Transverse colon (tissue), 4 donors: ENCODE data around the gene ATP5F1D. TPM values are rescaled to one million over a fixed set of nuclear protein-coding genes. Genes with fewer than 3 reads are reported as not detected.
"Not testable (repeated sequence)": the region's sequence is repeated elsewhere in the genome, so short reads cannot be mapped to it uniquely, and the experiment has no call there.

Source experiments
- DNase-seq: peaks from one replicate; pipeline ENCODE4 v3.0.0-alpha.2; 2019
- H3K27ac ChIP-seq, 4 donors: fragments of 200-600 bp; sonication (generic); 2 replicates each; pipeline ENCODE4 v1.5.1; 2016 to 2018; ENCODE audit warnings: inconsistent platforms in 4 of 4
- H3K27me3 ChIP-seq: fragments of 200-600 bp; sonication (generic); 2 replicates; pipeline ENCODE4 v1.5.1; 2017; ENCODE audit warnings: inconsistent platforms
- H3K36me3 ChIP-seq, 4 donors: fragments of 200-600 bp; sonication (generic); 2 replicates each; pipeline ENCODE4 v1.5.1; 2017 to 2019; ENCODE audit warnings: inconsistent platforms in 4 of 4
- H3K4me1 ChIP-seq, 4 donors: fragments of 200-600 bp; sonication (generic); 2 replicates each; pipeline ENCODE4 v1.5.1; 2017 to 2020; ENCODE audit warnings: inconsistent platforms in 4 of 4
- H3K4me3 ChIP-seq, 4 donors: fragments of 200-600 bp; sonication (generic); 1 replicate in 1 of 4; 2 replicates in 3 of 4; pipeline versions ENCODE4 v1.5.1 to v1.6.1; 2017 to 2019; ENCODE audit warnings: inconsistent platforms in 4 of 4
- H3K9me3 ChIP-seq, 2 donors: fragments of 200-600 bp; sonication (generic); 2 replicates each; pipeline ENCODE4 v1.5.1; 2017 to 2019; ENCODE audit warnings: inconsistent platforms in 2 of 2
- EP300 ChIP-seq: sonication (generic); formaldehyde crosslinking; IDR thresholded peaks from one replicate; pipeline ENCODE4 v1.6.1; 2017; ENCODE audit warnings: antibody characterized with exemption, low read depth
- POLR2A ChIP-seq: fragments of 450-650 bp; IDR thresholded peaks from one replicate; pipeline ENCODE4 v1.6.1; 2016; ENCODE audit warnings: antibody characterized with exemption, mild to moderate bottlenecking, moderate library complexity
- POLR2AphosphoS5 ChIP-seq, 3 donors: sonication (generic); formaldehyde crosslinking; IDR thresholded peaks; one replicate each; pipeline ENCODE4 v1.6.1; 2016; ENCODE audit warnings: antibody characterized with exemption in 3 of 3
- WGBS, 2 donors: methylation state at CpG; one replicate each; pipeline ENCODE4 v1.1.5; 2018; ENCODE audit warnings: low coverage in 1 of 2; 5-methylcytosine and 5-hydroxymethylcytosine counted together
- in situ Hi-C, 4 donors: fragments of 200-750 bp; cut with MboI; loops; one replicate each; pipeline versions ENCODE4 v1.15.0 to v1.15.1; 2017; ENCODE audit warnings: low sequenced_read_pairs in 3 of 4, low pct_ligation_motif_present in 1 of 4, low pct_unique_long_range_greater_than_20kb in 1 of 4
- intact Hi-C: fragments of 100-400 bp; cut with DNase I; formaldehyde crosslinking; loops from one replicate; pipeline ENCODE4 v1.15.1; 2023; ENCODE audit warnings: low total_unique reads
- total RNA-seq, 4 donors: library from RNA; depleted of rRNA; stranded (reverse); fragments of >200 nt; gene quantifications; one replicate each; pipeline ENCODE4 v1.1.0, GENCODE V29; 2016
- TF ChIP-seq, protein P1 (sequence below), 5 experiments: fragments of 200-600 bp in 3 of 5; fragments of 450-650 bp in 2 of 5; sonication (generic) in 3 of 5; IDR thresholded peaks; 1 replicate in 2 of 5; 2 replicates in 3 of 5; pipeline ENCODE4 v1.5.1; 2016 to 2017; ENCODE audit warnings: antibody characterized with exemption in 5 of 5, inconsistent platforms in 3 of 5, mild to moderate bottlenecking in 2 of 5, moderate library complexity in 1 of 5

ATP5F1D gene
- total RNA-seq, 4 donors from 2014 or later, result 157 to 650 (median 240) TPM

DNA sequence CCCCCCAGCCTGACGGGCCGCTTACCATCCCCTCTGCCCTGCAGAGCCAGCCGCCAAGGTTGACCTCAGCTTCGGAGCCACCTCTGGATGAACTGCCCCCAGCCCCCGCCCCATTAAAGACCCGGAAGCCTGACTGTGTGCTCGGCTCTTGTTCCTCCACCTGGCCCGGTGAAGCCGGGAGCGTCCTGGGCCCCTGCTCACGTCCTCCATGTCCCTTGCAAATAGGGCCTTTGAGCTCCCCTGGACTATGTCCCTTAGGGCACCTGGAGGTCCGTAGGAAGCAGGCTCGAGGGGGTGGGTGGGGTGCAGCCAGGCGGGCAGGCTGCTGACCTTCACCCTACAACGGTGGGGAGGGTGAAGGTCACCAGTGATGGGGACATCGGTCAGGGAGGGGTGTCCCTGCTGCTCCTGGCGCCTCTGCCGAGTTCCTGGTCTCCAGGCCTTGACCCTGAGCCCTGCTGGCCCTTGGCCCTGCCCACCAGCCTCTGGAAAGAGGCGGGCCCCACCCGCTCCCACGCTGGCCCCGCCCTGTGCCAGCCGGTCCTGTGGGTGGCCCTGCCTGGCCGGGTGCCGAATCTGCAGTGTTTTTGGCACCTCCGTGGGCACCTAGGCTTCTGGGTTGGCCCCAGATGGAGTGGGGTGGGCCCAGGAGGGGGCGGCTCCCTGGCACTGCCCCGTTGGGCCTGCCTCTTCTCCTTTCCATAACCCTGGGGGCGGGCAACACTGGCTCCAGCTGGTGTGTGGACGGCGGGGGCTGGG, 3.3 kb downstream of the ATP5F1D start:
- H3K27me3 ChIP-seq, result no peaks in the 10 kb centered on the region
- peak overlapping the region in 1 of 4 donors; percentile 86 for H3K4me3 ChIP-seq
- in situ Hi-C loops (no loop called here), intact Hi-C loops (loop anchor here (1.0 to 10.0 kb wide), 3 partner anchors 22 to 220 kb away; partner anchors contain the start of genes CNN2, GPX4, RNU6-2 and TMEM259)
- peak; percentile 85 for DNase-seq
- H3K4me1 ChIP-seq, result peaks cover 62 to 71% (median 67%) of the 10 kb centered on the region in 4 donors
- 29% methylated on average over 14 of the region's 31 CpGs; no CpG with 5 or more reads in 1 of the 2 donors for WGBS, 2 donors
- TF ChIP-seq, protein P1, sequence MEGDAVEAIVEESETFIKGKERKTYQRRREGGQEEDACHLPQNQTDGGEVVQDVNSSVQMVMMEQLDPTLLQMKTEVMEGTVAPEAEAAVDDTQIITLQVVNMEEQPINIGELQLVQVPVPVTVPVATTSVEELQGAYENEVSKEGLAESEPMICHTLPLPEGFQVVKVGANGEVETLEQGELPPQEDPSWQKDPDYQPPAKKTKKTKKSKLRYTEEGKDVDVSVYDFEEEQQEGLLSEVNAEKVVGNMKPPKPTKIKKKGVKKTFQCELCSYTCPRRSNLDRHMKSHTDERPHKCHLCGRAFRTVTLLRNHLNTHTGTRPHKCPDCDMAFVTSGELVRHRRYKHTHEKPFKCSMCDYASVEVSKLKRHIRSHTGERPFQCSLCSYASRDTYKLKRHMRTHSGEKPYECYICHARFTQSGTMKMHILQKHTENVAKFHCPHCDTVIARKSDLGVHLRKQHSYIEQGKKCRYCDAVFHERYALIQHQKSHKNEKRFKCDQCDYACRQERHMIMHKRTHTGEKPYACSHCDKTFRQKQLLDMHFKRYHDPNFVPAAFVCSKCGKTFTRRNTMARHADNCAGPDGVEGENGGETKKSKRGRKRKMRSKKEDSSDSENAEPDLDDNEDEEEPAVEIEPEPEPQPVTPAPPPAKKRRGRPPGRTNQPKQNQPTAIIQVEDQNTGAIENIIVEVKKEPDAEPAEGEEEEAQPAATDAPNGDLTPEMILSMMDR (IDR thresholded peaks at IDR 0.05), result peak in 2 of 5 experiments; percentile 1 to 2
- TF ChIP-seq POLR2AphosphoS5 (IDR thresholded peaks at IDR 0.05) (peak in 2 of 3 donors; percentile 44 to 67), POLR2A (peak; percentile 37), EP300 (peak; percentile 38)
- no peaks in the 10 kb centered on the region for H3K9me3 ChIP-seq
- no peaks in the 10 kb centered on the region for H3K36me3 ChIP-seq
- H3K27ac ChIP-seq, result peak overlapping the region; percentile 98 to 99 (median 98)

DNA sequence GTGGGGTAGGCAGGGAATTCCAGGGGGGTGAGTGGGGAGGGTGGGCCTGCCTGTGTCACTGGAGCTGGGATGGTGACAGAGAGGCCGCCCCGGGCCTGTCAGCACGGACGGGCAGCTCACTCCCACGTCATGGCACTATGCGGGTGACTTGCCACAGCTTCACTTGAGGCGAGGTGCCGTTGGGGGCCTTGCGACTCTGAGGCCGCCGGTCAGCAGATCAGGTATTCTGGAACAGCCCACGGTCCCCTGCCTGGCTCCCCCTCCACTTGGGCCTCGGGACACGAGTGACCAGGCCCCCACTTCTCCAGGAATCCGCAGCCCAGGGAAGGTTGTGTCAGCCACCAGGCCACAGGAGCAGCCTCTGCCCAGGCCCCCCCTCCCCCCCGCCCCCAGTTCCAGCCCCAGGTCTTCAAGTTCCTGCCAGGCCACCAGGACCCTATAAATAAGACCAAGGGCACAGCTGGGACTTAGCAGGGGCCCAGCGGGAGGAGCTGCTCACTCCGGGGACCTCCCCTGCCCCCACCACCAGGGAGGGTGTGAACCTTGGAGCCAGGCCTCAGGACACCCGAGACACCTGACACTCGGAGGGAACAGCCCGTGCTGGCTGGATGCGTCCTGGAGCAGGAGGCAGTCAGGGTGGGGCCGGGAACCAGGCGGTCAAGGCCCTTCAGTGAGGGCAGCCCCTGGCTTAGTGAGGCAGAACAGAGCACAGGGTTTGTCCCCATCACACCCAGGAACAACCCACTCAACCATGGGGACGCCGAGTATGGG, 4.1 kb downstream of the ATP5F1D start:
- Histone ChIP-seq H3K4me3 (peak overlapping the region in 1 of 4 donors; percentile 86), H3K36me3 (no peaks in the 10 kb centered on the region), H3K4me1 (peaks cover 59 to 65% (median 63%) of the 10 kb centered on the region in 4 donors), H3K27me3 (no peaks in the 10 kb centered on the region), H3K27ac (peak overlapping the region; percentile 98 to 99 (median 98)), H3K9me3 (no peaks in the 10 kb centered on the region)
- in situ Hi-C loops, result no loop called here
- TF ChIP-seq POLR2AphosphoS5 (IDR thresholded peaks at IDR 0.05), result peak; percentile 58 to 94 (median 87)
- TF ChIP-seq EP300, result peak; percentile 98
- TF ChIP-seq, protein P1 (IDR thresholded peaks at IDR 0.05), result no peak
- TF ChIP-seq POLR2A, result peak; percentile 67
- DNase-seq, result peak; percentile 88
- WGBS, 2 donors, result 63 to 70% methylated on average over 2 to 22 of the region's 26 CpGs
- intact Hi-C loops, result loop anchor here (10.0 kb wide), 2 partner anchors 141 to 221 kb away; partner anchors contain the start of genes CNN2, GPX4, RNU6-2 and TMEM259

DNA sequence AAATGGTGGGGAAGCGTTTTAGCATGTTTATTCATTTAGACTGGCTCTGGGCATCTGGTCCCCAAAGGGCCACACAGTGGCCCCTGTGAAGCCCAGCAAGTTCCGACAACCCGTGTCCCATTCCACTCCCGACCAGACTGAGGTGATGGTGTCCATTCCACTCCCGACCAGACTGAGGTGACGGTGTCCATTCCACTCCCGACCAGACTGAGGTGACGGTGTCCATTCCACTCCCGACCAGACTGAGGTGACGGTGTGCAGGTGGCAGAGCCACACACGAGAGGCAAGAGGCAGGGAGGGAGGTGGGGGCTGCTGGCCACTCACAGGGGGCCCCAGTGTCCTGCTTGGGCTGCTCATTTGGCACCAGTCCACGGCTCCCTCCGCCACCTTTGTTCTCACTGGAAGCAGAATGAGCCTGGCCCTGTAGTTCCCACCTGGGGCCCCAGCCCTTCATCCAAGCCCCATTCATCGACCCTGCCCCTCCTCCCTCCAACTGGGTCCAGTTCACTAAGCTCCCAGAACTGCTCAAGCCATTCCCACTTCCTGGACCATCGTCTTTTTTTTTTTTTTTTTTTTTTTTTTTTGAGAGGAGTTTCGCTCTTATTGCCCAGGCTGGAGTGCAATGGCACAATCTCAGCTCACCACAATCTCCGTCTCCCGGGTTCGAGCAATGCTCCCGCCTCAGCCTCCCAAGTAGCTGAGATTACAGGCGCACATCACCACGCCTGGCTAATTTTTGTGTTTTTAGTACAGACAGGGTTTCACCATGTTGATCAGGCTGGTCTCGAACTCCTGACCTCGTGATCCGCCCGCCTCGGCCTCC, 4.9 kb downstream of the ATP5F1D start:
- Histone ChIP-seq H3K4me1 (peaks cover 52 to 59% (median 57%) of the 10 kb centered on the region in 4 donors), H3K27ac (peak overlapping the region; percentile 98 to 99 (median 98))
- H3K27me3 ChIP-seq, H3K9me3 ChIP-seq, H3K36me3 ChIP-seq, in situ Hi-C loops, H3K4me3 ChIP-seq: not testable (repeated sequence)
- peak; percentile 48 for DNase-seq
- 66 to 89% methylated on average over 12 to 26 of the region's 27 CpGs for WGBS, 2 donors
- intact Hi-C loops, result loop anchor here (10.0 kb wide), 2 partner anchors 142 to 222 kb away; partner anchors contain the start of genes CNN2, GPX4, RNU6-2 and TMEM259

GRCh38 chr19:1247748-1248138, 6.2 kb downstream of the ATP5F1D start:
- Histone ChIP-seq H3K4me1 (peaks cover 46 to 64% (median 62%) of the 10 kb centered on the region in 4 donors), H3K27me3 (no peaks in the 10 kb centered on the region), H3K36me3 (no peaks in the 10 kb centered on the region), H3K27ac (peak overlapping the region; percentile 98 to 99 (median 98)), H3K9me3 (no peaks in the 10 kb centered on the region), H3K4me3 (peak overlapping the region in 3 of 4 donors; percentile 74 to 91 (median 80))
- intact Hi-C loops, result loop anchor here (10.0 kb wide), 2 partner anchors 143 to 223 kb away; partner anchors contain the start of genes CNN2, GPX4, RNU6-2 and TMEM259
- 40 to 61% methylated on average over 1 to 7 of the region's 8 CpGs for WGBS, 2 donors
- in situ Hi-C loops, result no loop called here
- no peak for DNase-seq
- TF ChIP-seq POLR2AphosphoS5 (IDR thresholded peaks at IDR 0.05) (peak in 2 of 3 donors; percentile 17 to 59), EP300 (no peak)
